ENCODE data around the gene C1QB.

Gene C1QB

GRCh38 chr1:22709891-22710700 lies 57.1 kb downstream of the C1QB start:
- TF ChIP-seq, protein P1, sequence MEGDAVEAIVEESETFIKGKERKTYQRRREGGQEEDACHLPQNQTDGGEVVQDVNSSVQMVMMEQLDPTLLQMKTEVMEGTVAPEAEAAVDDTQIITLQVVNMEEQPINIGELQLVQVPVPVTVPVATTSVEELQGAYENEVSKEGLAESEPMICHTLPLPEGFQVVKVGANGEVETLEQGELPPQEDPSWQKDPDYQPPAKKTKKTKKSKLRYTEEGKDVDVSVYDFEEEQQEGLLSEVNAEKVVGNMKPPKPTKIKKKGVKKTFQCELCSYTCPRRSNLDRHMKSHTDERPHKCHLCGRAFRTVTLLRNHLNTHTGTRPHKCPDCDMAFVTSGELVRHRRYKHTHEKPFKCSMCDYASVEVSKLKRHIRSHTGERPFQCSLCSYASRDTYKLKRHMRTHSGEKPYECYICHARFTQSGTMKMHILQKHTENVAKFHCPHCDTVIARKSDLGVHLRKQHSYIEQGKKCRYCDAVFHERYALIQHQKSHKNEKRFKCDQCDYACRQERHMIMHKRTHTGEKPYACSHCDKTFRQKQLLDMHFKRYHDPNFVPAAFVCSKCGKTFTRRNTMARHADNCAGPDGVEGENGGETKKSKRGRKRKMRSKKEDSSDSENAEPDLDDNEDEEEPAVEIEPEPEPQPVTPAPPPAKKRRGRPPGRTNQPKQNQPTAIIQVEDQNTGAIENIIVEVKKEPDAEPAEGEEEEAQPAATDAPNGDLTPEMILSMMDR (IDR thresholded peaks at IDR 0.05; ENCODE audit: insufficient read depth, low read depth, low read length, missing control alignments), result no peak
- peak; percentile 53 for DNase-seq (ENCODE audit: low read depth)
- peak overlapping the region; percentile 36 for H3K4me3 ChIP-seq (ENCODE audit: low read length)

DNA sequence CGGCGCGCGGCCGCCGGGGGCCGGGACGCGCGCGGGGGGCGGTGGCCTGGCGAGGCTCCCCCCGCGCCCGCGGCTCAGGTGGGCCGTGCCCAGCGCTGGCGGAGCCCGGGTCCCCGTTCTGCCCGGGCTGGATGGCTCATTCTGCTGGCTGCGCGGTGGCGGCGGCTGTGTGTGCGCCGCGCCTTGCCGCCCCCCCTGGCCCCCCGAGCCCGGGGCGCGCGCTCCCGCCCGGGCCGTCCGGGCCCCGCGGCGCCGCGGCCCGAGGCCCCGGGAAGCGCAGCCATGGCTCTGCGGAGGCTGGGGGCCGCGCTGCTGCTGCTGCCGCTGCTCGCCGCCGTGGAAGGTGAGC lies 57.6 kb downstream of the C1QB start, which contains the start of gene EPHB2:
TSS of gene EPHB2 (plus strand) at position 139 of the 349 bp plus-strand sequence. CDS start at position 283, 144 bp downstream.
- H3K4me3 ChIP-seq (ENCODE audit: low read length), result peak within 1 kb of the TSS; percentile 43
- peak; percentile 53 for DNase-seq (ENCODE audit: low read depth)
- TF ChIP-seq, protein P1 (IDR thresholded peaks at IDR 0.05; ENCODE audit: insufficient read depth, low read depth, low read length, missing control alignments), result no peak

DNA sequence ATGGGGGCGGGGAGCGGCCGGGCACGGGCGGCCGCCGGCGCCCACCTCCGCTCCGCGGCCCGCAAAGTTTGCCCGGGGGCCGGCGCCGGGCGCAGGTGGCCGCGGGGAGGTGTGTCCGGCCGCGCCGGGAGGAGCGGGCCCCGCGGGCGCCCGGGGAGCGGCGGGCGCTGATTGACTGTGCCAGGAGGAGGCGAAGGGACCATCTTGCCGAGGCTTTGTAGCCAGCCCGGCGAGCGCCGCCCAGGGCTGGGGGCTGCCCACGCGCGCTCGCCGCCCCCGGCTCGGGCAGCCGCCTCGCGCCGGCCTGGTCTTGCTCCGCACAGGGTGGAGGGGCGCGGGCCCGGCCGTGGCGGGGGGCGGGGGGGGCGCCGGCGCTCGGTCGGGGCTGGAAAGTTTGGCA lies 58.0 kb downstream of the C1QB start:
- peak; percentile 17 for DNase-seq (ENCODE audit: low read depth)
- peak overlapping the region; percentile 43 for H3K4me3 ChIP-seq (ENCODE audit: low read length)
- TF ChIP-seq, protein P1 (IDR thresholded peaks at IDR 0.05; ENCODE audit: insufficient read depth, low read depth, low read length, missing control alignments), result no peak

Data from epithelial cell of esophagus (primary cell).